HG03280 (cell line): ENCODE measurements around the gene FMNL1.

Source experiments
- ATAC-seq: cut with Tn5 transposase; IDR thresholded peaks from one replicate; pipeline ENCODE4 v1.9.1; 2021; ENCODE audit warnings: mild to moderate bottlenecking, moderate library complexity; ENCODE audit not compliant: unreplicated experiment

The FMNL1 gene

GRCh38 chr17:45256114-45256966, 34.7 kb downstream of the FMNL1 start:
- no peak for ATAC-seq

- ATAC-seq: no peak
Measured at GRCh38 chr17:45257115-45257514, 35.4 kb downstream of the FMNL1 start.

GRCh38 chr17:45258981-45259380, 37.3 kb downstream of the FMNL1 start:
- no peak for ATAC-seq

- ATAC-seq: no peak
Measured at GRCh38 chr17:45260204-45260783, 38.6 kb downstream of the FMNL1 start.

GRCh38 chr17:45261577-45262515, 40.2 kb downstream of the FMNL1 start, which contains the start of gene SPATA32:
Gene SPATA32, minus strand, starts transcription at chr17:45262094. Its CDS starts 78 bp downstream, at chr17:45262016.
- peak; percentile 41 for ATAC-seq

- no peak for ATAC-seq
Measured at GRCh38 chr17:45262516-45263476, 41.1 kb downstream of the FMNL1 start.

GRCh38 chr17:45263477-45263860, 41.8 kb downstream of the FMNL1 start:
- no peak for ATAC-seq

- ATAC-seq: no peak
Measured at GRCh38 chr17:45264430-45264829, 42.7 kb downstream of the FMNL1 start.

GRCh38 chr17:45264988-45265387, 43.3 kb downstream of the FMNL1 start:
- no peak for ATAC-seq

- ATAC-seq: no peak
Measured at GRCh38 chr17:45265821-45266220, 44.1 kb downstream of the FMNL1 start.

GRCh38 chr17:45266372-45266926, 44.8 kb downstream of the FMNL1 start:
- ATAC-seq: no peak

- no peak for ATAC-seq
Measured at GRCh38 chr17:45267436-45268055, 45.9 kb downstream of the FMNL1 start.

- ATAC-seq: no peak
Measured at GRCh38 chr17:45269912-45270311, 48.2 kb downstream of the FMNL1 start.

- ATAC-seq: no peak
Measured at GRCh38 chr17:45270828-45271418, 49.2 kb downstream of the FMNL1 start.

- no peak for ATAC-seq
Measured at GRCh38 chr17:45271603-45272002, 49.9 kb downstream of the FMNL1 start.

- no peak for ATAC-seq
Measured at GRCh38 chr17:45273551-45273957, 51.9 kb downstream of the FMNL1 start.

- no peak for ATAC-seq
Measured at GRCh38 chr17:45274033-45274432, 52.3 kb downstream of the FMNL1 start.

GRCh38 chr17:45276031-45276430, 54.3 kb downstream of the FMNL1 start:
- no peak for ATAC-seq
